HL-60 (cell line): ENCODE measurements around the gene ZNF609.

Experiments
- POLR2AphosphoS5 ChIP-seq: IDR thresholded peaks from 2 replicates; pipeline ENCODE4 v1.6.1; 2012; ENCODE audit warnings: low read depth
- REST ChIP-seq: IDR thresholded peaks from 2 replicates; pipeline ENCODE4 v1.6.1; 2012; ENCODE audit warnings: low read depth; ENCODE audit not compliant: insufficient replicate concordance
- SPI1 ChIP-seq: IDR thresholded peaks from 2 replicates; pipeline ENCODE4 v1.6.1; 2012; ENCODE audit warnings: low read depth, mild to moderate bottlenecking, borderline replicate concordance
- TF ChIP-seq, protein P1 (sequence below): IDR thresholded peaks from one replicate; pipeline ENCODE4 v1.5.1; 2011; ENCODE audit warnings: low read length, control low read depth, inconsistent platforms; ENCODE audit not compliant: insufficient read depth

DNA sequence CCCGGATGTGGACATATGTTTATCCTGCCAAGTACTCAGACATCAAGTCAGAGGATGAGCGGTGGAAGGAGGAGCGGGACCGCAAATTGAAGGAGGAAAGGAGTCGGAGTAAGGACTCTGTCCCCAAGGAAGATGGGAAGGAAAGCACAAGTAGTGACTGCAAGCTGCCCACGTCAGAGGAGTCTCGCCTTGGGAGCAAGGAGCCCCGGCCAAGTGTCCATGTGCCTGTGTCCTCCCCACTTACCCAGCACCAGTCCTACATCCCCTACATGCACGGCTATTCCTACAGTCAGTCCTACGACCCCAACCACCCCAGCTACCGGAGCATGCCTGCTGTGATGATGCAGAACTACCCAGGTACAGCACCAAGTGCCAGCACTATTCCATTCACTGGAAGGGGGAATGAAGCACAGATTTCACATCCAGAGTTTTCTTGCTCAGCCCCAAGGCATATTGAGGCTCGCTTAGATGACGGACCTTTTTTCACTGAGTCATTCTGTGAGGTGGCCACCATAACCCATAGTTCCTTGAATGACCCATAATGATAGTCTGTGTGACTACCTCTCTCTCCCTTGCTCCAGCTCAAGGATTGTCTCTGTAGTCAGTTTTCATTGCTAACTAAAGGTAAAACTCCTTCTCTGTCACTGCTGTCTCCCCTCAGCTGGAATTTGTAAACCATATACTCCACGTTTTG is 217.9 kb downstream of the ZNF609 start:
- TF ChIP-seq POLR2AphosphoS5 (no peak), REST (no peak), SPI1 (no peak)
- TF ChIP-seq, protein P1, sequence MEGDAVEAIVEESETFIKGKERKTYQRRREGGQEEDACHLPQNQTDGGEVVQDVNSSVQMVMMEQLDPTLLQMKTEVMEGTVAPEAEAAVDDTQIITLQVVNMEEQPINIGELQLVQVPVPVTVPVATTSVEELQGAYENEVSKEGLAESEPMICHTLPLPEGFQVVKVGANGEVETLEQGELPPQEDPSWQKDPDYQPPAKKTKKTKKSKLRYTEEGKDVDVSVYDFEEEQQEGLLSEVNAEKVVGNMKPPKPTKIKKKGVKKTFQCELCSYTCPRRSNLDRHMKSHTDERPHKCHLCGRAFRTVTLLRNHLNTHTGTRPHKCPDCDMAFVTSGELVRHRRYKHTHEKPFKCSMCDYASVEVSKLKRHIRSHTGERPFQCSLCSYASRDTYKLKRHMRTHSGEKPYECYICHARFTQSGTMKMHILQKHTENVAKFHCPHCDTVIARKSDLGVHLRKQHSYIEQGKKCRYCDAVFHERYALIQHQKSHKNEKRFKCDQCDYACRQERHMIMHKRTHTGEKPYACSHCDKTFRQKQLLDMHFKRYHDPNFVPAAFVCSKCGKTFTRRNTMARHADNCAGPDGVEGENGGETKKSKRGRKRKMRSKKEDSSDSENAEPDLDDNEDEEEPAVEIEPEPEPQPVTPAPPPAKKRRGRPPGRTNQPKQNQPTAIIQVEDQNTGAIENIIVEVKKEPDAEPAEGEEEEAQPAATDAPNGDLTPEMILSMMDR = no peak
